CD4-positive, alpha-beta T cell treated with Interleukin-1 beta for 1 hour (primary cell): ENCODE measurements around the gene IBA57.

Experiments
- DNase-seq, 2 donors: peaks; one replicate each; pipeline ENCODE4 v3.0.0-alpha.2; 2020 to 2022

IBA57 gene

DNA sequence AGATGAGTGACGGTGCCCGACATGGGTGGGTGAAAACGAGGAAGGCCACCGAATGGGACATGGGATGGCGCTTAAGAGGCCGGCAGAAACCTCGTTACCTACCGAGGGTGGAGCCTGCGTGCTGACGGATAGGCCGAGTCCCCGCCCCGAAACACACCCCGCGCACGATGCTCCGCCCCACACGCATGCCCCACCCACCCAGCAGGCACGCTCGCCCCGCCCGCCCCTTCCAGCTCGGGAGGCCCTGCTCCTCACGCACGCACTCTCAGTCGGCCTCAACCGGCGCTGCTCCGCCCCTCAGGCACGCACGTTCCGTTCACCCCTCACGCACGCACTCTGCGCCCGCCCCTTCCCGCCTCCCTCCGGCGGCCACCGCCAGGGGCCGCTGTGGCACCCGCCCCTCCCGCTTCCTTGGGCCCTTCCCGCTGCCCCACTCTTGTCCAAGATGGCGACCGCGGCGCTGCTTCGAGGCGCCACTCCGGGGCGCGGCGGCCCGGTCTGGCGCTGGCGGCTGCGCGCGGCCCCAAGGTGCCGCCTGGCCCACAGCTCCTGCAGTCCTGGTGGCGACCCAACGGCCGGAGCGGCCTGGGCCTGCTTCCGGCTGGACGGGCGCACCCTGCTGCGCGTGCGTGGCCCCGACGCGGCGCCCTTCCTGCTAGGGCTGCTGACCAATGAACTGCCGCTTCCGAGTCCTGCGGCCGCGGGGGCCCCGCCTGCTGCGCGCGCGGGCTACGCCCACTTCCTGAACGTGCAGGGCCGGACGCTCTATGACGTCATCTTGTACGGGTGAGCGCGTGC is at the start of gene IBA57:
Gene IBA57 (plus strand): TSS at position 433 of the 798 bp plus-strand sequence. CDS start 13 bp downstream, at position 446.
- peak; percentile 100 for DNase-seq

DNA sequence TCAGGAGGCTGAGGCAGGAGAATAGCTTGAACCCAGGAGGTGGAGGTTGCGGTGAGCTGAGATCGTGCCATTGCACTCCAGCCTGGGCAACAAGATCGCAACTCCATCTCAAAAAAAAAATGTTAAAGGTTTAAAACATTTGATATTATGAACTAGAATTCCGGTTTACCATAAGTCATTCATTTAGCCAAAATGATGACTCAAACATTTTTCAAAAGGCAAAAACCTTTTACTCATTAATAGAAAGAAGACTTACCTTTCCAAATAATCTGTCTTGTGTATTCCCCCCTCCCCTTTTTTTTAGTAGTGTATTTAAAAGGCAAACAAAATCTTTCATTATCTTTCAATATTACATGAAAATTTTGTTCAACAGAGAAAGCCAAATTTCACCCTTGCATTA is 48.3 kb upstream of the IBA57 start:
- no peak for DNase-seq

DNA sequence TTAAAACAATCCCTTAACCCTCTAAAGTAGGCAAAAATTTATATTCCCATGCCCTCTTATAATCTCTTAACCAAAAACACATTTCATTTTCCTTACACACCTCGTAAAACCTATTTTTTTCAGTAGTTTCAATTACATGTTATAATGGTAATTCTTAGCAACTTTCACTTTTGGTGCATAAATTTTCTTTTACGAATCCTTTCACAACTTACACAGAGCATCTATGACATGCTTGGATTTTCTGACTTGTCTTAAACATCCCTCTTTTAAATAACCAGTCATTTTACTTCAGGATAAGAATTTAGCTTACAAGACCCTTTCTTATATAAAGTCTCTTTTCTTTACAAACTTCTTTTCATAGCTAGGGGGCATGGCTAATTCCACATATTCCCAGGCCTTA is 47.6 kb upstream of the IBA57 start:
- DNase-seq = no peak

DNA sequence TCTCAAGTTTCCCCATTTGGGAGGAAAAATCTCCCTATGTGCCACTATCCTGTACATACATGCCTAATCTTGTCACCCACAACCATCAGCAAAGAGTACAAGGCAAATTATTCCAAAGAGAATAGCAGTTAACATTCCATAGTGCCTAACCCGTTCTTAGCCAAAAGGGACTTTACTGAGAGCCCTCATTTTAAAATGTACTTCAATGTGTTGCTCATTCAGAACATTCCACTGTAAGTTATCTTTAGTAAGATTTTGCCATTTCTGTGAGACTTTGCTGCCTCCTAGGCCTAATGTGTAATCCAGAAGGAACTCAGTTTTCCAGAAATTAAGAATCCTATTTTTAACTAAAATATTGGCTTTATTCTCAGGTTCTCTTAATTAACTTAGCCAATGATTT is 45.3 kb upstream of the IBA57 start:
- no peak for DNase-seq

DNA sequence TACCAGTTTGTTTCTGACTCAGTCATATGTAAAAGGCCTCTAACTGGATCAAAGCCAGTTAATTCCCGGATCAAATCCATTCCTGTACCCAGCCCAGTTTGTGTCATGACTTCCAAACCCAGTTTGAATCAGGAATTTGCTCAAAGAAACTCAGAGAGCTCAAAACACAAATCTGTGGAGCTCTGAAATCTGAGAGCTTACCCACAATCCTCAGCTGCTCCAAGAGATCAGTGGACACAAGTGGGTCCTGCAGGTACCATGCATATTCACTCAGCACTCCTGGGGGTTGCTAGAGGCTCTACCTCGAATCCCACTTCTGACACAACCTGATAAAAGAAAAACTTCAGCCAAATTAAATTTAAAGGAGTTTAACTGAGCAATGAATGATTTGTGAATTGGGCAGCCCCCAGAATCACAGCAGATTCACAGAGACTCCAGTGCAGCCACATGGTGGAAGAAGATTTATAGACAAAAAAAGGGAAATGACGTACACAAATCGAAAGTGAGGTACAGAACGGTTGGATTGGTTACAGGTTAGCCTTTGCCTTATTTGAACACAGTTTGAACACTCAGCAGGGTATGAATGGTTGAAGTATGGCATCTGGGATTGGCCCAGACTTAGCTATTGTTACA is 44.6 kb upstream of the IBA57 start:
- DNase-seq = no peak

DNA sequence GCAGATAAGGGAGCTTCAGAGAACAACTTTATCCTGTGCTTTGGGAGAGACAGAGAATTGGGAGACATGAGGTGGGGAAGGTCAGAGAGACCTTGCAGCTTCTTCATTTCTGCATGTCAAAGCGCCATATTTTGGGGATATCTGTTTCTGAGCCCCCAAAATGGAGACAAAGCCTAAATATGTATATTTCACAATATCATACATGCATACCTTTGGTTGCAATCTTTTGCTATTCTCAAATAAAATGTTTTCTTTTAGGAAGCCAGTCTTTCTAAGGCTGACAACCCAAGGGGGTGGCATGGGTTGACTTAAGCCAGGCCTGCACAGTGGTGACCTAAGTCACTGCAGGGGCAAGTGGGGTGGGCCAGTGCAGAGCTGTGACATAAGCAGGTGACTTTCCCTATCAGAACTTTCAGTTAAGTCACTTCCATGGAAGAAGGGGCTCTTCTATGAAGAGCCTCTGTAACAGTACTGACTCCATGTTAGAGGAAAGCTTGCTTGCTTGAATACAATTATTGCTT is 42.6 kb upstream of the IBA57 start:
- DNase-seq = no peak

DNA sequence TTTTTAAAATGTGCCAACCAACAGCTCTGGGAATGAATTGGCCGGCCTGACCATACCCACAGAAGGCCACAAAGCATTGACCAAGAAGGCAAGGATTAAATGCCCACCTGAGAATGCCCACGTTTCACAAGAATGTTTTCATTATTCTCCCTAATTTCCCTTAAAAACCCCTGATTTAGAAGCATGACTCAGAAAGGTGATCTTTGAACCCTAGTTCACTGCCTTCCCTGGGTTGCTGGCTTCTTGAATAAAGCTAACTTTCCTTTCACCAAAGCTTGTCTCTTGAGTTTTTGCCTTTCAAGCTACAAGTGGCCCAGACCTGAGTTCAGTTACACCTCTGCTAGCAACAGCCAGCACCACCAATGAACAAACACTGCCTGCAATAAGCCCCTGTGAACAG is 42.1 kb upstream of the IBA57 start:
- no peak for DNase-seq

DNA sequence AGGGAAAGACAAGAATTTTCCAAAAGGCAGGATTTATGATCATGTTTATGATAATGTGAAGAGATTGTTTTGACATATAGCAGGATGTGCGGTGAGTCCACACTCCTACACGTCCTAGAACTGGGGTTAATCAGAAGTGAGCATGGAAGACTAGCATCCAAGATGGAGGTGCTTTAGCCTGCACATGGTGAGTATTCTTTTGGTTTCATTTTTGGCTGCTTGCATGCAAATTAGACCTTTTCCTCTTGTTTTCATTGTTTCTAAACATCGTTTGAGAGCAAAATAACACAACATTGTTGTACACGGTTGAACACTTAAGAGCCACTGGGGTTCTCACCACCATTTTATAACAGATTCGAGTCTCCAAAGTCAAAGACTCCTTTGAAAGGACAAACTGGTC is 40.4 kb upstream of the IBA57 start:
- DNase-seq = no peak

DNA sequence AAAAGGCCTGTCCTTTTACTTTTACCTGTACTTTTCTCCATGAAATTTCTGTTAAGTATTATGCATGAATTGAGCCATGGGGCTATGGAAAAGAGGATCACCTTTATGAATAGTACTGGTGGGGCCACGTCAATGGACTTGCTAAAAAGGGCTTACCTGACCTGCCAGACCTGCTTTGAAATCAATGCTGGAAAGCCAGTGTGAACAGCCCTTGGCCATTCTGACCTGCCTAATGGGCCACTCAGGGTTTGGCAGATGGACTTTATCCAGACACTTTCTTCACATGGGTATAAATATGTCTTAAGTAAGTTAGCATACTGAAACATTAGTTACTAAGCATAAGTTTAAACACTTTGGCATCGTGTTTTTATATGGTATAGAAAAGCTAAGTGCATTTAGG is 33.8 kb upstream of the IBA57 start:
- DNase-seq = no peak

DNA sequence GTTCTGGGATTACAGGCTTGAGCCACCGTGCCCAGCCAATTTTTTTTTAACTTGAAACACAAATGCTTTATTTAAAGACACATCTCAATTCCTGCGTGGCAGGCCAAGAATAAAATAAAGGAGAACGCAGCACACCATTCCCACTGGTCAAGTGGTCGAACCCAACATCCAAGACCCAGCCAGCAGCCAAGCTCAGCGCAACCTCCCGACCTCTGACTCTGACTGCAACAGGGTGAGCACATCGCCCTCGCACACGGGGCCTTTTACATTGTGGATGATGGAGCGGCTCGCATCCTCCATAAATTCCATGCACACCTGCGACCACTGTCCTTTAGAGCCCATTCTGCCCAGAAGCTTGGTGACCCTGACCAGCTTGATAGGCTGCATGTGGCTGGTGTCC is 31.0 kb upstream of the IBA57 start:
- no peak for DNase-seq

DNA sequence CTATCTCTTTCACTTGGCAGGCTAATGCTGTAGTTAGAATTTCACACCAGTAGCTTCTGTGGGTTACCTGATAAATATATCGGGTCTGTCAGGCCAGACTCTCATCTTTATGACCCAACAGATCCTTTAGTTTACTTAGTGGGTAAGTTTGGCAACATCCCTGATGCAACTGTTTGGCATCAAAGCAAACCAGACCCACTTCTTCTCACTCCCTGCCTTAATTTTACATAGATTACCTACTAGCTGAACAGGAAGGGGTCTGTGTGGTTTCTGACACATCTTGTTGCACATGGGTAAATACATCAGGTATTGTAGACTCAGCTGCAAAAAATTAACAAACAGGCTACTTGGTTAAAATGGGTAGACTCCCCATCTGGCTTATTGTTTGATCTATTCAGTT is 28.7 kb upstream of the IBA57 start:
- no peak for DNase-seq

DNA sequence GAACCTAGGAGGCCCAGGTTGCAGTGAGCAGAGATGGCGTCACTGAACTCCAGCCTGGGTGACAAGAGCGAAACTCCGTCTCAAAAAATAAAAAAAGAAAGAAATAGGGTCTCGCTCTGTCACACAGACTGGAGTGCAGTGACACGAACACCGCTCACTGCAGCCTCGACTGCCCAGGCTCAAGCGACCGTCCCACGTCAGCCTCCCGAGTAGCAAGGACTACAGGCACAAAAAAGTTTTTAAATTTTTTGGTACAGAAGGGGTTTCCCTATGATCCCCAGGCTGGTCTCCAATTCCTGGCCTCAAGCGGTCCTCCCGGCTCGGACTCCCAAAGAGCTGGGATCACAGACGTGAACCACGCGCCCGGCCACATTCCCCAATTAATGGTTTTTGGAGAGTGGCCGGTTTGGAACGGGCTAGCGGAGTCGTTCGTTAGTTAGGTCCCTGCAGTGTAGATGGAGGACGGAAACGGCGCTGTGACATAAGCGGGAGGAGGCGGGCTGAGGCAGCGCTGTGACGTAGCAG is 26.1 kb upstream of the IBA57 start:
- DNase-seq = no peak

DNA sequence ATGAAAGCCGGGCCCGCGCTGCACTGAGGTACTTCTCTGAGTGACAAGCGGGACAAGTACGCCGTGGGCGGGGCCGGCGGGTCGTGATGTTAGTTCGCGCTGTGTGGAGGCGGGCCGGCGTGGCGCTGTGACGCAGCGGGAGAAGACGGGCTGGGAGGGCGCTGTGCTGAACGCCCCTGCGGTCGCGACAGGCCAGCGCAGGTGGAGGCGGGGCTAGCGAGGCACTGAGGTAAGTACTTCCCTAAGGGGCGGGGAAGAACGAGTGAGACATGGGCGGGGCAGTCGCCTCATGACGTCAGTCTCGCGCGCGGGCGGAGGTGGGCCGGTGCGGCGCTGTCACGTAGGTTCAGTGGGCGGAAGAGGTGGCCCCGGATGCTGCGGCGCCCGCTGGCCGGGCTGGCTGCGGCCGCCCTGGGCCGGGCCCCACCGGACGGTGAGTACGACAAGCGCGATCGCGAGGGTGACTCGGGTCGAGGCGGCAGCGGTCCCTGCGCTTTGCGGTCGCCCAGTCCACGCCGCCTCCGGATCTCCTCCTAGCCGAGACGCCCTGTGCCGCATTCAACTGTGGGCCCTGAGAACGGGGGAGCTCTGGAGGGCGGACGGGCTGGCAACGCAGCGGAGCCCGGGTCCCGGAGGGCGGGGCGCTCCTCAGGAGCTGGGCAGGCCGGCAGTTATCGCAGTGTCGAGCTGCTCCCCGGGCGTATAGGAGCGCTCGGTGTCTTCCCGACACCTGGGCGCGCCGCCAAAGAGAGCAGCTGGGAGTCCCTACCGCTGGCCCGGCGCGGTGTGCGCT is 25.5 kb upstream of the IBA57 start, which contains the start of gene GUK1:
Gene GUK1 (plus strand): TSS at position 349 of the 793 bp plus-strand sequence. CDS start 24 bp downstream, at position 373.
- peak; percentile 100 for DNase-seq

DNA sequence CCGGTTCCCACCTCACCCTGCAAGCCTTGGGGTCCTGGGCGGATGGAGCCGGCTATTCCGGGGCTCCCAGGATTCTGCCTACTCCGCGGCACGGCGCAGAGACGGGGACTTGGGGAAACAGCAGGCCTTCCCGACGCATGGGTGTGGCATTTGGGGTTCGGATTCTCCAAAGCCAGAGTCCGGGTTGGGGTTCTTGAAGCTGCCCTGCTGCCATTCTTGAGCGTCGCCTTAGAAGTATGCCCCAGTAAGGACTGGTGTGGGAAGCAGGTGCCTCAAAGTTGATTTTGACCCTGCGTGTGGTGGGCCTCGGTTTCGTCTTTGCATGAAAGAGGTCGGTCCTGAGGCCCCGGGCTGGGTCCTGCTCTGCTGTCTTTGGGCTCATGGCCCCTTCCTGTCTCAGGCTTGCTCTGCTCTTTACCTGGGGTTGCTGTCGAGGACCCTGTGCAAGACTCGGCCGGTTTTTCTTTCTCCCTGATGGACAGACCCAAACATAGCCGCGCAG is 24.8 kb upstream of the IBA57 start:
- DNase-seq = no peak

DNA sequence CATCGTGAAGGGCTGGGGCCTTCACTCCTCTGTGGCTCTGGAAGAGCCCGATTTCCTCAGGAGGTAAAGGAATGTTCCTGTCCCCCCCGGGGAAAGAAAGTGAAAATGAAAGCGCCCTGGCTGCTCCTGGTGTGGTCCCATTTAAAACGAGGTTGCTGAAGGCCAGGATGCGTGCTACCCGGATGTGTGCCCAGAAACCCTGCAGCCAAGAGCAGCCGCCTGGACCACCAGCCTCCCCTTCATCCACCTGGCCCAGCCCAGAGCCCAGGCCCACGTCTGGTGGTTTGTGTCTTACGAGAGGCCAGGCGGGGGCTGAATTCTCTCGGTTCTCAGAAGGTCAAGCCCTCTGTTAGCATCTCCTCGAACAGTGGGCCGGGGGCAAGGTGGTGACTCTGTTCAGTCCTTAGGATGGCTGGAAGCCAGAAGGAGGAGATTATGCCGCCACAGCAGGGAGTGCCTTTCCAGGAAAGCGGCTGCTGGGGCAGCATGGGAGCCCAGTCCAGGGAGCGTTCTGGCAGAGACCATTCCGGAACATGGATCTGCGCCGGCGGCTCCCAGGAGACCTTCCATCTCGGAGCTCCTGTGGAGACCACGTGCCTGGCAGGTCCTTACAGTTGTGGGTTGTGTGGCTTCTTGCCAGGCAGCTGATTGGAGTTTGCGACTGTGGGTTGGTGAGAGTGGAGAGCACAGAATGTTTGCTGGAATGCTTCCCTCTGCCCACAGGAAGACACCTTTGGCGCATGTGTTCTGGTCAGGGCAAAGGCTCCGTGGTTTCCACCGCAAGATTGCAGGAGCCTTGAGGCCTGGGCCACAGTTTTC is 24.2 kb upstream of the IBA57 start:
- peak in 1 of 2 donors; percentile 50 for DNase-seq

DNA sequence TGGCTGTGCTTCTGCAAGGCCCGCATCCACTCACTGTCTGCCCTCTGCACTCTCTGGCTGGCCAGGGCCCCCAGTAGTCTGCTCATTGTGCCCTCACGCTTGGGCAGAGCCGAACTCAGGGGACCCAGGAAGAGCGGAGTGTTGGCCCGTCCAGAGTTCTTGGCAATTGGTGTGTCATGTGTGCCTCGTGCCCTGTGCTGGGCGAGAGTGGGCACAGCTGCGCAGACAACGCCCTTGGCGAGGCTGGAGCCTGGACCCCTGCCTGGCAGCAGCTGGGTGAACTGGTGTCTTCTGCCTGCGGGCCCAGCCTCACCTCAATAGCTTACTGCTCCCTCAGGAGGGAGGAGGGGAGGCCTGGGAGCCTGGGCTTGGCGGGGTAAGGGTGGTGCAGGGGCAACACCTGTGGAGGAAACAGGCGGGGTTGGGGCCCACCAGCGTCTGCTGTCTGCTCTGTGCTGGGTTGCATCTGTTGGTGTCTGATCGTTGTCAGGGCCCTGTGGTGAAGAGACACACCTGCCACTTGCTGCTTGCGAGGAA is 23.4 kb upstream of the IBA57 start:
- DNase-seq = peak in 1 of 2 donors; percentile 49

DNA sequence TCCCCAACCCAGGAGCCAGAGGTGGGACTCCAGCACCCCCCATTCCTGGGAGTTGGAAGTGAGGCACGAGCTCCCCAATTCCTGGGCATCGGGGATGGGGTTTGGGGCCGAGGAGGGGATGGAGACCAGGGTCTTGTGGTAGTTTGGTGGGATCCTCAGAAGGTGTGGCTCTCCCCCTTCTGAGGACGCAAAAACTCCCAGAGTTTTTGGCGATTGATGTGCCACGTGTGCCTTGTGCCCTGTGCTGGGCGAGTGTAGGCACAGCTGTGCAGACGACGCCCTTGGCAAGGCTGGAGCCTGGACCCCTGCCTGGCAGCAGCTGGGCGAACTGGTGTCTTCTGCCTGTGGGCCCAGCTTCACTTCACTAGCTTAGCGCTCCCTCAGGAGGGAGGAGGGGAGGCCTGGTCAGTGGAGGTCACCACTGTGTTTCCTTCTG is 22.9 kb upstream of the IBA57 start:
- no peak for DNase-seq

DNA sequence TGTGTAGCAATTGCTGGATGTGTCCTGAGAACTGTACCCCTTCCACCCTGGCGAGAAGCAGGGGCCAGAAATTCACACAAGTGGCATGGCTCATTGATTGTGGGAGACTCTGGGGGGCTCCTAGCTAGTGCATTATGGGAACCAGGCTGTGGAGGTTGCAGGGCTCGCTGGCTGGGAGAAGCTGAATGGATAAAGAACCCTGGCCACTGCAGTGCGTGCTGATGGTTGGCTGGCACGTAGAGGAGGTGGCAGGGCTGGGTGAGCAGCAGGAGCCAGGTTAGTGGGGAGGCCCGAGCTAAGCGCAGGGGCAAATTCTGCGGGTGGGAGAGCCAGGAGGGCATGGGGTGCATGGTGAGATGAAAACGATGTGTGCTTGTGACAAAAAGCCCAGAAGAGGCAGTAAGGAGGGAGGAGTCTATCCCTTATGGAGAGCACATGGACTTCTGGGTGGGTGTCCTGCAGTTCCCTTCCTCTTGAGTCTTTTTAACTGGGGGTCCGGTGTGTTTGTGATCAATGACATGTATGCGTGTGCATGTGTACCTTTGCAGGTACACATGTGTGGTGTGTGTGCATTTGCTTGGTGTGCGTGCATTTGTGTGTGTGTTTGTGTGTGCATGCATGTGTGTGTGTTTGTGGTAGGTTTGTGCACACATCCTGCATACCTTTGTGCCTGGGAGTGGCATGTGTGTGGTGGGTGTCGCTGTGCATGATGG is 22.0 kb upstream of the IBA57 start:
- DNase-seq = no peak

DNA sequence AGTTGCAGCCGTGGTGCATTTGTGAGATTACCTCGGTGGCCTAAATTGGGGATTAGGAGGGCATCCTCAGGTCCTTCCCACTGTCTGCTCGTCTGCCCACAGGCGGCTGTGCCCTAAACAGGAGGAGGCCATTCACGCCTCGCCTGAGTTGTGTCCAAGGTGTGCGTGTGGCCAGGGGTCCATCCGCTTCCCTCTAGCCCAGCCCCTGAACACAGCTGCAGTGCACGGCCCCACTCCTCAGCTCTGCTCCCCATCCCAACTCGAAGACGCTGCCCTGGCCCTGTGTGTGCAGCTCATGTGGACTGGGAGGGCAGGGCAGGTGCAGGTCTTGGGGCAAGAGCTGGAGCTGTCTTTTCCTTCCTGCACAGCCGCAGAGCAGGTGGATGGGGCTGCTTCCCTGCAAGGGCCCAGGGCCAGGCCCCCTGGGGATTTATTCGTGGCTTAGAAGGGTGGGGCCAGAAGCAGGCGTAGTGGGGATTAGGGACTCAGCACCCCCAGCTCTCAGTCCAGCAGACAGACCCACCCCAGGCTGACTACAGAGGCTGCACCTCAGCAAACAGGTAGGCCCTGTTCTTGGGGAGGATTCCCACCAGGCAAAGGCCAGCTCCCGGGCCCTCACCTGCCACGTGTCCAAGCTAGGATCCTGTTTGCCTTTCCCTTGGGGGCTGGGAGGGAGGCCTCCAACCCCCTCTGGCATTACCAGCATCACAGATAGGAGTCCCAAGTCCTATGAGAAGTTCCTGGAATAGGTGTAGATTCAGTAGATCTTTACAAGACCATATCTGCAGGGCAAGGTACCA is 21.2 kb upstream of the IBA57 start:
- no peak for DNase-seq

DNA sequence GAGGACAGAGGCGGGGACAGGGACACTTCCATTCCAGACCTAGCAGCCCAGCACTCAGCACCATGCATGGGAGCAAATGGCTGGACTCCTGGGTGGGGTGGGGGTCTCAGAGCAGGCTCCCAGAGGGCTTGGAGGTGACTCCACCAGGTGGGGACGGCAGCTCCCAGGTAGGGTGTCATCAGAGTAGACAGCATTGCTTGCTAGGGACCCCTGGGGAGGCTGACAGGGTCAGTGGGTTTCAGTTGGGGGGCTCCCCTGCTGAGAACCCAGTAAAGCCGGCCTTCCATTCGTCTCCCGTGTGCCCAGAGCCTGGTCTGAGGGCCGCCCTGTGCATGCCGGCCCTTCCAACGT is 20.6 kb upstream of the IBA57 start:
- no peak for DNase-seq
